ENCODE results near the gene GGN.
"Not testable (repeated sequence)": the region's sequence is repeated elsewhere in the genome, so short reads cannot be mapped to it uniquely, and the experiment has no call there.

The GGN gene

DNA sequence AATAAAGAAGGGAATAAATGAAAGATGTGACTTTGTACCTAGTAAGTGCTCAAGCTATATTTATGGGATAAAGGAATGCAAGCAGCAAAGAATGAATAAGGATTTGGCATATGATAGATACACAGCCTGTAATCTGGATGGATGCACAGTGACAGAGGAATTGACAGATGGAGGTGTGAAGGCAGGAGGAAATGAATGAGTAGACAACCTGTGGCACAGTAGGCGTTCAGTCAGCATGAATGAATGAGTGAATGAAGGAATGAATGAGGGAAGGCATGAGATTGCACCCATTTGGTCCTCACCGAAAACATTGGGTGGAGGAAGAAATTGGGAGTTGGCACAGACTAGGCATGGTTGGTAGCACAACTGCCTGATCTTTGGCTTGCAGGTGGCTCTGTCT, 18.2 kb downstream of the GGN start:
- DNase-seq (ENCODE audit: low spot score): no peak
- TF ChIP-seq, protein P1, sequence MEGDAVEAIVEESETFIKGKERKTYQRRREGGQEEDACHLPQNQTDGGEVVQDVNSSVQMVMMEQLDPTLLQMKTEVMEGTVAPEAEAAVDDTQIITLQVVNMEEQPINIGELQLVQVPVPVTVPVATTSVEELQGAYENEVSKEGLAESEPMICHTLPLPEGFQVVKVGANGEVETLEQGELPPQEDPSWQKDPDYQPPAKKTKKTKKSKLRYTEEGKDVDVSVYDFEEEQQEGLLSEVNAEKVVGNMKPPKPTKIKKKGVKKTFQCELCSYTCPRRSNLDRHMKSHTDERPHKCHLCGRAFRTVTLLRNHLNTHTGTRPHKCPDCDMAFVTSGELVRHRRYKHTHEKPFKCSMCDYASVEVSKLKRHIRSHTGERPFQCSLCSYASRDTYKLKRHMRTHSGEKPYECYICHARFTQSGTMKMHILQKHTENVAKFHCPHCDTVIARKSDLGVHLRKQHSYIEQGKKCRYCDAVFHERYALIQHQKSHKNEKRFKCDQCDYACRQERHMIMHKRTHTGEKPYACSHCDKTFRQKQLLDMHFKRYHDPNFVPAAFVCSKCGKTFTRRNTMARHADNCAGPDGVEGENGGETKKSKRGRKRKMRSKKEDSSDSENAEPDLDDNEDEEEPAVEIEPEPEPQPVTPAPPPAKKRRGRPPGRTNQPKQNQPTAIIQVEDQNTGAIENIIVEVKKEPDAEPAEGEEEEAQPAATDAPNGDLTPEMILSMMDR (IDR thresholded peaks at IDR 0.05; ENCODE audit: extremely low read depth, missing control alignments): no peak

DNA sequence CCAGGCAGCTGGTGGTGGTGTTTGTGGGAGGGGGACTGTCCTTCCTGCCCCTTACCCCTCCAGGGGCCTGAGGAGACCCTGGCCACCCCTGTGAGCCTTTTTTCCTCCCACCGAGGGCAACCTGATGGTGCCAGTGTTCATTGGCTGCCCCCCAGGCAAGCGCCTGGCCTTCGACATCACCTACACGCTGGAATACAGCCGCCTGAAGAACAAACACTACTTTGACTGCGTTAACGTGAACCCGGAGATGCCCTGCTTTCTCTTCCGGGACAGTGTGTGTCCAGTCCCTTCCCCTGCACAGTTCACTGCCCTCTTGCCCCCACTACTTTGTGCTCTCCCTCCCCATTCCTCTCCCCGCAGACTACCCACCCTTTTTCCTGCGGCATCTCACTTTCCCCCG, 20.8 kb downstream of the GGN start:
- TF ChIP-seq, protein P1 (IDR thresholded peaks at IDR 0.05; ENCODE audit: extremely low read depth, missing control alignments): no peak
- no peak for DNase-seq (ENCODE audit: low spot score)

DNA sequence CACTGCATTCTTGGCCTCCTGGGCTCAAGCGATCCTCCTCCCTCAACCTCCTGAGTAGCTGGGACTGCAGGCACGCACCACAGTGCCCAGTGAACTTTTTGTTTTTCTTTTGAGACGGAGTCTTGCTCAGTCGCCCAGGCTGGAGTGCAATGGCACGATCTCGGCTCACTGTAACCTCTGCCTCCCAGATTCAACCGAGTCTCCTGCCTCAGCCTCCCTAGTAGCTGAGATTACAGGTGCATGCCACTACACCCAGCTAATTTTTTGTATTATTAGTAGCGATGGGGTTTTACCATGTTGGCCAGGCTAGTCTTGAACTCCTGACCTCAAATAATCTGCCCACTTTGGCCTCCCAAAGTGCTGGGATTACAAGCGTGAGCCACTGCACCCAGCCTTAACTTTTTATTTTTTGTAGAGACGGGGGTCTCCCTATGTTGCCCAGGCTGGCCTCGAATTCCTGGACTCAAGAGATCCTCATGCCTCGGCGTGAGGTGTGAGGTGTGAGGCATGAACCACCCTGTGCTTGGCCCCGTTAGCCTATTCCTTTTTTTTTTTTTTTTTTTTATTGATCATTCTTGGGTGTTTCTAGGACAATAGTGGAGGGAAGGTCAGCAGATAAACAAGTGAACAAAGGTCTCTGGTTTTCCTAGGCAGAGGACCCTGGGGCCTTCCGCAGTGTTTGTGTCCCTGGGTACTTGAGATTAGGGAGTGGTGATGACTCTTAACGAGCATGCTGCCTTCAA, 24.7 kb downstream of the GGN start:
- DNase-seq (ENCODE audit: low spot score): not testable (repeated sequence)

DNA sequence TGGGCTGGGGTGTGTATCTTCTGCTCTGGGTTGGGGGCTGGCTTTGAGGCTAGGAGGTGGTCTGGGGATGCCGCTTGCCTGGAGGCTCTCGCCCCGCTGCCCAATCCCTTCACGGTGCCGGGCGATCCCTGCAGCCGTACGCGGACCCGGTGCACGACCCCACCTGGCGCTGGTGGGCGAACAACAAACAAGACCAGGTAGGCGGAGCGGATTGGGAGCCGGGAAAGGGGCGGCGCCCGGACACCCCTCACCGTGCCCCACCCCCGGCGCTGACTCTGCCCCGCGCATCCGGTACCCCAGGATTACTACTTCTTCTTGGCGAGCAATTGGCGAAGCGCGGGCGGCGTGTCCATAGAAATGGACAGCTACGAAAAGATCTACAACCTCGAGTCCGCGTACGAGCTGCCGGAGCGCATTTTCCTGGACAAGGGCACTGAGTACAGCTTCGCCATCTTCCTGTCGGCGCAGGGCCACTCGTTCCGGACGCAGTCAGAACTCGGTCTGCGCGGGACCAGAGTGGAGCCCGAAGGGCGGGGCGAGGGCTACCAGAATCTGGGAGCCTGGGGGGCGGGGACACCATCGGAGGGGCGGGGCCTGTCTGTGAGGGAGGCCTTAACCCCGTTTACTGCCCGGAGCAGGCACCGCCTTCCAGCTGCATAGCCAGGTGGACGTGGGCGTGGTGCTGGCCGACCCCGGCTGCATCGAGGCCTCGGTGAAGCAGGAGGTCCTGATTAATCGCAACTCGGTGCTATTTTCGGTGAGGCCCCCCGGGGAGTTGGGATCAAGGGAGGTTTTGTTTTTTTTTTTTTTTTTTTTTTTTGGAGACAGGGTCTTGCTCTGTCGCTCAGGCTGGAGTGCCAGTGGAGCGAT, 25.5 kb downstream of the GGN start:
- DNase-seq (ENCODE audit: low spot score): peak; percentile 81
- TF ChIP-seq, protein P1 (IDR thresholded peaks at IDR 0.05; ENCODE audit: extremely low read depth, missing control alignments): no peak

DNA sequence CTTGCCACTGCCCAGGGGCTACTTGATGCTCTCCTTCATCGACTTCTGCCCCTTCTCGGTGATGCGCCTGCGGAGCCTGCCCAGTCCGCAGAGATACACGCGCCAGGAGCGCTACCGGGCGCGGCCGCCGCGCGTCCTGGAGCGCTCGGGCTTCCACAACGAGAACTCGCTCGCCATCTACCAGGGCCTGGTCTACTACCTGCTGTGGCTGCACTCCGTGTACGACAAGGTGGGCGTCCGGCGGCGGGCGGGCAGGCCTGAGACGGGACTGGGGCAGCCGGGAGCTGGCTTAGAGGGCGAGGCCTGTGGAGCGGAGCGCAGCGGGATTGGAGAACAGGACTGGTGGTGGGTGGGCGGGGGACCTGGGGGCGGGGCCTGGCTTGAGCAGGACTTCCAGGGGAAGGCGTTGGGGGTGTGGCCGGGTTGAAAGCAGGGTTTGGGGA, 26.2 kb downstream of the GGN start:
- peak; percentile 85 for DNase-seq (ENCODE audit: low spot score)
- TF ChIP-seq, protein P1 (IDR thresholded peaks at IDR 0.05; ENCODE audit: extremely low read depth, missing control alignments): no peak

DNA sequence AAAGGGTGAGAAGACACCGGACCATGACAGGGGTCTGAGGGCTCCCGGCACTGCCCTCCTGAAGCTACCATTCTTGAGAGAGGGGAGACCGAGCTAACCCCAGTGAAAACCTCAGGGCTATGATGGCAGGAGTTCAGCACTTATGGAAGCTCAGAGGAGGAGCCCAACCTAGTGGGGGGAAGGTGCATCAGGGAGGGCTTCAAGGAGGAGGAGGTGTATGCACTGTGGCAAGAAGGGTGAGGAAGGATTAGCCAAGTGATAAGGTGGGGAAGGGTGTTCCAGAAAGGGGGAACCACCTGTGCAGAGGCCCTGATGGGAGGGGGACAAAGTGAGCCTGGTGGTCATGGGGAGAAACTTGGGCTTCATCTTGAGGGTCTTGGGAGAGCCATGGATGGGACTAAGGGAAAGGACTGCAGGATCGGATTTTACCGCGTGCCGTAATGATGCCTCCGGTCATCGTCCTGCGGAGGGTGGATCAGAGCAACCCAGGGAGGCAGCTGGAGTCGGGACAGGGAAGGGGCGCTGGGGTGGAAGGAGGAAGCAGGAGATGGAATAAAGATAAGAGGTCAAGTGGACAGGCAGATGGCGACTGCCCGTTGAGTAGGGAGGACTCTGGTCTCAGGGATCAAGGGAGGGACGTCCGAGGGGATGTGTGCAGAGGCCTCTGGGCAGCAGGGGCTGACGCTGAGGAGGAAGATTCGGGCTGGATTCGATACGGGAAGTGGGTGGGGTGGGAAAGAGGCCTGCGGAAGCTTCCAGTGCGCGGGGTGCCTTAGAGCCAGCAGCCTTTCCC, 26.8 kb downstream of the GGN start:
- TF ChIP-seq, protein P1 (IDR thresholded peaks at IDR 0.05; ENCODE audit: extremely low read depth, missing control alignments): no peak
- DNase-seq (ENCODE audit: low spot score): no peak

DNA sequence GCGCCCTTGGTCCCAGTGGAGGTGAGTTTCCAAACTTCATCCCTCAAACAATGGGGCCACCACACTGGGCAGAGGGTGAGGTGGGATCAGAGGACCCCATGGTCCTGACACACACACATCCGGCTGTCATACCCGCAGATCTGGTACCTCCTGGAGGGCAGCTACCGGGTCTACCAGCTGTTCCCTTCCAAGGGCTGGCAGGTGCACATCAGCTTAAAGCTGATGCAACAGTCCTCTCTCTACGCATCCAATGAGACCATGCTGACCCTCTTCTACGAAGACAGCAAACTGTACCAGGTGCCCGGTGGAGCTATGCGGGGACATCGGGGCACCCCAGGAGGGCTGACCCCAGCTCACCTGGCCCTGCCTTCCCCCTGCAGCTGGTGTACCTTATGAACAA, 27.5 kb downstream of the GGN start:
- TF ChIP-seq, protein P1 (IDR thresholded peaks at IDR 0.05; ENCODE audit: extremely low read depth, missing control alignments): no peak
- DNase-seq (ENCODE audit: low spot score): no peak
